D721Med (cell line): ENCODE data around the gene NDUFC2.
"Not testable (repeated sequence)": the region's sequence is repeated elsewhere in the genome, so short reads cannot be mapped to it uniquely, and the experiment has no call there.

Source experiments
- DNase-seq: peaks from one replicate; pipeline ENCODE4 v3.0.0; 2011; ENCODE audit warnings: low spot score; ENCODE audit not compliant: insufficient read length
- FAIRE-seq: peaks from 2 replicates; lab custom pipeline; 2011; peaks lifted over from hg19 to GRCh38; lab: Jason Lieb, UNC
- CTCF ChIP-seq: IDR thresholded peaks from 2 replicates; pipeline ENCODE4 v1.5.1; 2012; ENCODE audit warnings: mild to moderate bottlenecking, control low read depth; ENCODE audit not compliant: insufficient read depth; ENCODE audit errors: missing control alignments

The NDUFC2 gene

GRCh38 chr11:78030429-78031325 is 49.0 kb downstream of the NDUFC2 start:
- no peak for FAIRE-seq
- no peak for DNase-seq
- TF ChIP-seq CTCF, result no peak

GRCh38 chr11:78028423-78028822 is 51.2 kb downstream of the NDUFC2 start:
- not testable (repeated sequence) for FAIRE-seq, DNase-seq

GRCh38 chr11:78027759-78028158 is 51.9 kb downstream of the NDUFC2 start:
- TF ChIP-seq CTCF, result no peak
- FAIRE-seq (no peak), DNase-seq (no peak)

DNA sequence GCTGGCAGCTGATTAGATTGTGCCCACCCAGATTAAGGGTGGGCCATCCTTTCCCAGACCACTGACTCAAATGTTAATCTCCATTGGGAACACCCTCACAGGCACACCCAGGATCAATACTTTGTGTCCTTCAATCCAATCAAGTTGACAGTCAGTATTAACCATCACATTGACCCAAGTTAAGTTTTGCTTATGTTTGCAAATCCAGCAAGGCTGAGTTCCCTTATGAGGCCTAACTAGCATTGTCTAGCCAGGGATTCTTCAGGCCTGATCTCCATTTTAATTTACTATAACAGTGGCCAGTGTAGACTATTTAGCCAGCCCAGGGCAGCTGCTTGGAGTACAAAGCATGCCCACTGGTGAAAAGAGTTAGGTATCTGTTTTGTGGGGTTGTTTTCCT is 54.3 kb downstream of the NDUFC2 start:
- FAIRE-seq (no peak), DNase-seq (no peak)
- TF ChIP-seq CTCF, result no peak

DNA sequence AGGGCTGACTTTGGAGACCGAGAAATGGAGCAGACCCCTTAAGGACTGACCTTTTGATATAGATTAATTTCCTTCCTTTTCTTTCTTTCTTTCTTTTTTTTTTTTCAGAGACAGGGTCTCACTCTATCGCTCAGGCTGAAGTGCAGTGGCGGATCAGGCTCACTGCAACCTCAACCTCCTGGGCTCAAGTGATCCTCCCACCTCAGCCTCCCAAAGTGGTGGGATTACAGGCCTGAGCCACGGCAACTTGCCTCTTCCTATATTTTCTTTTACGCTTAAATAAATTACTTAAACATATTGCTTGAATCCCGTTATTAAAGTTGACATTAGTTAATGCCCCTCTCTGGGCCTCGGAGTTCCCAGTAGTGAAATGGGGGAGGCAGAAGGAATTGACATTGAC is 56.2 kb downstream of the NDUFC2 start:
- TF ChIP-seq CTCF, result no peak
- DNase-seq (no peak), FAIRE-seq (no peak)

- TF ChIP-seq CTCF, result no peak
- no peak for FAIRE-seq
- DNase-seq, result no peak
Observed at GRCh38 chr11:78022397-78023396, 57.0 kb downstream of the NDUFC2 start, which contains the start of gene KCTD14. Gene KCTD14 (minus strand): TSS chr11:78023276. CDS start chr11:78023249, 27 bp downstream.

- TF ChIP-seq CTCF, result no peak
- FAIRE-seq (no peak), DNase-seq (no peak)
Observed at GRCh38 chr11:78021611-78022010, 58.1 kb downstream of the NDUFC2 start.
